Astrocyte (in vitro differentiated cells and primary cell): ENCODE measurements around the gene FABP3. TPM values are rescaled to one million over a fixed set of nuclear protein-coding genes. Genes with fewer than 3 reads are reported as not detected.
A peak's percentile ranks its signal among the peaks of the same experiment; 100 is the strongest.

Source experiments
- DNase-seq: peaks from one replicate; pipeline ENCODE4 v3.0.0-alpha.2; 2010; ENCODE audit warnings: low read depth
- FAIRE-seq: peaks from 2 replicates; lab custom pipeline; 2011; peaks lifted over from hg19 to GRCh38; lab: Jason Lieb, UNC
- H2AFZ ChIP-seq: 2 replicates; pipeline ENCODE4 v1.6.0; 2012; ENCODE audit warnings: low read depth, low read length, inconsistent platforms
- H3K27ac ChIP-seq: 2 replicates; pipeline ENCODE4 v1.5.1; 2011; ENCODE audit warnings: low read depth, low read length, inconsistent platforms
- H3K27me3 ChIP-seq: 2 replicates; pipeline ENCODE4 v1.6.0; 2011; ENCODE audit warnings: low read length, inconsistent platforms; ENCODE audit not compliant: insufficient read depth
- H3K36me3 ChIP-seq: 2 replicates; pipeline ENCODE4 v1.5.1; 2011; ENCODE audit warnings: low read length, inconsistent platforms; ENCODE audit not compliant: insufficient read depth
- H3K4me1 ChIP-seq: 2 replicates; pipeline ENCODE4 v1.5.1; 2011; ENCODE audit warnings: low read length, inconsistent platforms; ENCODE audit not compliant: insufficient read depth
- H3K4me2 ChIP-seq: 2 replicates; pipeline ENCODE4 v1.6.0; 2012; ENCODE audit warnings: low read length, inconsistent platforms
- H3K4me3 ChIP-seq: 2 replicates; pipeline ENCODE4 v1.5.1; 2011; ENCODE audit warnings: low read depth, mild to moderate bottlenecking, low read length, inconsistent platforms; ENCODE audit not compliant: insufficient read depth
- H3K79me2 ChIP-seq: 2 replicates; pipeline ENCODE4 v1.6.0; 2012; ENCODE audit warnings: mild to moderate bottlenecking, low read length, inconsistent platforms; ENCODE audit not compliant: insufficient read depth
- H3K9ac ChIP-seq: 2 replicates; pipeline ENCODE4 v1.6.0; 2012; ENCODE audit warnings: mild to moderate bottlenecking, low read length, inconsistent platforms
- H3K9me3 ChIP-seq: 2 replicates; pipeline ENCODE4 v1.5.1; 2012; ENCODE audit warnings: low read depth, mild to moderate bottlenecking, low read length, inconsistent platforms; ENCODE audit not compliant: insufficient read depth
- H4K20me1 ChIP-seq: 2 replicates; pipeline ENCODE4 v1.6.0; 2012; ENCODE audit warnings: low read length, inconsistent platforms; ENCODE audit not compliant: insufficient read depth
- H3K27ac Mint-ChIP-seq: one replicate; pipeline ENCODE4 v1.8.0; 2021; ENCODE audit warnings: mild to moderate bottlenecking, mixed read lengths; ENCODE audit not compliant: unreplicated experiment
- H3K27me3 Mint-ChIP-seq: one replicate; pipeline ENCODE4 v1.8.0; 2021; ENCODE audit warnings: low read depth, mixed read lengths; ENCODE audit not compliant: unreplicated experiment
- H3K36me3 Mint-ChIP-seq: one replicate; pipeline ENCODE4 v1.8.0; 2021; ENCODE audit warnings: low read depth, mixed read lengths; ENCODE audit not compliant: unreplicated experiment
- H3K4me1 Mint-ChIP-seq: one replicate; pipeline ENCODE4 v1.8.0; 2021; ENCODE audit warnings: low read depth, mixed read lengths; ENCODE audit not compliant: unreplicated experiment
- H3K4me3 Mint-ChIP-seq: one replicate; pipeline ENCODE4 v1.8.0; 2021; ENCODE audit warnings: mild to moderate bottlenecking, moderate library complexity, mixed read lengths; ENCODE audit not compliant: unreplicated experiment
- H3K9me3 Mint-ChIP-seq: one replicate; pipeline ENCODE4 v1.8.0; 2021; ENCODE audit warnings: mild to moderate bottlenecking, mixed read lengths; ENCODE audit not compliant: unreplicated experiment
- EZH2 ChIP-seq: IDR thresholded peaks from 2 replicates; pipeline ENCODE4 v1.6.1; 2012; ENCODE audit warnings: mild to moderate bottlenecking, low read length, inconsistent platforms; ENCODE audit not compliant: insufficient read depth
- total RNA-seq: library from RNA; stranded (reverse); gene quantifications from 2 replicates; pipeline ENCODE4 v1.2.1, GENCODE V29; 2021
- TF ChIP-seq, protein P1 (sequence below): IDR thresholded peaks from 2 replicates; pipeline ENCODE4 v1.5.1; 2011; ENCODE audit warnings: low read depth, mild to moderate bottlenecking, inconsistent platforms, low read length, moderate library complexity; ENCODE audit not compliant: insufficient read depth

FABP3 gene
- total RNA-seq, 1 donor from 2014 or later = 20.4 TPM

DNA sequence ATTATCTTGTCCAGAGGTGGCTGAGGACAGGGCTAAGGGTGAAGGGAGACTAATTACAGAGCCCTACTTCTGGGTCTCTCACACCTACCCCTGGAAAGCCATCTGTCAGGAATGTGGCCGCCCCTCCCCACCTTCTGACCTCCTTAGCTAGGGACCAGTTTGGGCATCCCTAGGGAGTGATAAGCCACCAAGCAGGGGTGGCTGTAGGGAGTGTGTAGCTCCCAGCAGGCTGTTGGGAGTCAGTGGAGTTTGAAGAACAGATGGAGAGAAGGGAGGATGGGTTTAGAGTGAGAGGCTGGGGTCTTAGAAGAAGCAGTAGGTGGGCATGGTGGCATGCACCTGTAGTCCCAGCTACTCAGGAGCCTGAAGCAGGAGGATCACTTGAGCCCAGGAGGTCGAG is 39.3 kb upstream of the FABP3 start:
- Histone ChIP-seq H3K27me3 (peaks cover 14% of the 10 kb centered on the region), H3K4me1 (peaks cover 14% of the 10 kb centered on the region), H2AFZ (no peak overlapping the region), H4K20me1 (peaks cover 10% of the 10 kb centered on the region), H3K27ac (no peak overlapping the region), H3K4me2 (peak overlapping the region; percentile 96), H3K36me3 (no peaks in the 10 kb centered on the region), H3K4me3 (no peak overlapping the region), H3K9ac (no peak overlapping the region), H3K9me3 (no peaks in the 10 kb centered on the region), H3K79me2 (peaks cover 6% of the 10 kb centered on the region)
- Mint-ChIP-seq H3K27me3 (peaks cover 40% of the 10 kb centered on the region), H3K4me1 (peaks cover 10% of the 10 kb centered on the region), H3K4me3 (peak overlapping the region; percentile 83), H3K36me3 (peaks cover 5% of the 10 kb centered on the region), H3K27ac (no peak overlapping the region), H3K9me3 (no peaks in the 10 kb centered on the region)
- no peak for TF ChIP-seq EZH2
- TF ChIP-seq, protein P1, sequence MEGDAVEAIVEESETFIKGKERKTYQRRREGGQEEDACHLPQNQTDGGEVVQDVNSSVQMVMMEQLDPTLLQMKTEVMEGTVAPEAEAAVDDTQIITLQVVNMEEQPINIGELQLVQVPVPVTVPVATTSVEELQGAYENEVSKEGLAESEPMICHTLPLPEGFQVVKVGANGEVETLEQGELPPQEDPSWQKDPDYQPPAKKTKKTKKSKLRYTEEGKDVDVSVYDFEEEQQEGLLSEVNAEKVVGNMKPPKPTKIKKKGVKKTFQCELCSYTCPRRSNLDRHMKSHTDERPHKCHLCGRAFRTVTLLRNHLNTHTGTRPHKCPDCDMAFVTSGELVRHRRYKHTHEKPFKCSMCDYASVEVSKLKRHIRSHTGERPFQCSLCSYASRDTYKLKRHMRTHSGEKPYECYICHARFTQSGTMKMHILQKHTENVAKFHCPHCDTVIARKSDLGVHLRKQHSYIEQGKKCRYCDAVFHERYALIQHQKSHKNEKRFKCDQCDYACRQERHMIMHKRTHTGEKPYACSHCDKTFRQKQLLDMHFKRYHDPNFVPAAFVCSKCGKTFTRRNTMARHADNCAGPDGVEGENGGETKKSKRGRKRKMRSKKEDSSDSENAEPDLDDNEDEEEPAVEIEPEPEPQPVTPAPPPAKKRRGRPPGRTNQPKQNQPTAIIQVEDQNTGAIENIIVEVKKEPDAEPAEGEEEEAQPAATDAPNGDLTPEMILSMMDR = no peak
- DNase-seq = no peak
- FAIRE-seq = no peak

DNA sequence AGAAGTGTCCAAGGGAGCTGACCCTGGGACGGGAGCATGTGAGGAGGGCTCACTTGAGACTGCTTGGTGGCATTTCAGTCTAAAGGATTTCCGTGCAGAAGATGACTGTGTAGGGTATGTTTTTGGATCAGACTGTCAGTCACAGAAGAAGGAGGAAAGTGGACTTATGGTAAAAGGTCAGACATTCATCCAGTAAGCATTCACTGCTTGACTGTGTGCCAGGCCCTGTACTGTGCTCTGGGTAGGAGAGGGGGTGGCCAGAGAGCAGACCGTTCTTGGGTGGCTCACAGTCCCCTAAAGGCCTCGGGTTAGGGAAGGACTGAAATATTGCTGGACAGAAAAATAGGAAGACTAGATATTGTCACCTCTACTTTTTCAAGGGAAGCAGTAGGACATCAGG is 38.0 kb upstream of the FABP3 start:
- Mint-ChIP-seq H3K36me3 (peaks cover 5% of the 10 kb centered on the region), H3K27me3 (peaks cover 40% of the 10 kb centered on the region), H3K4me1 (peaks cover 8% of the 10 kb centered on the region), H3K4me3 (peak overlapping the region; percentile 46), H3K9me3 (no peaks in the 10 kb centered on the region), H3K27ac (no peak overlapping the region)
- no peaks in the 10 kb centered on the region for H3K36me3 ChIP-seq
- H3K27ac ChIP-seq = no peak overlapping the region
- FAIRE-seq (no peak), DNase-seq (no peak)
- peaks cover 10% of the 10 kb centered on the region for H4K20me1 ChIP-seq
- H2AFZ ChIP-seq = no peak overlapping the region
- no peak overlapping the region for H3K9ac ChIP-seq
- H3K4me2 ChIP-seq = peak overlapping the region; percentile 25
- H3K27me3 ChIP-seq = peaks cover 14% of the 10 kb centered on the region
- H3K4me3 ChIP-seq = no peak overlapping the region
- peaks cover 14% of the 10 kb centered on the region for H3K4me1 ChIP-seq
- TF ChIP-seq EZH2 = no peak
- TF ChIP-seq, protein P1 = no peak
- no peaks in the 10 kb centered on the region for H3K9me3 ChIP-seq
- H3K79me2 ChIP-seq = peaks cover 6% of the 10 kb centered on the region

DNA sequence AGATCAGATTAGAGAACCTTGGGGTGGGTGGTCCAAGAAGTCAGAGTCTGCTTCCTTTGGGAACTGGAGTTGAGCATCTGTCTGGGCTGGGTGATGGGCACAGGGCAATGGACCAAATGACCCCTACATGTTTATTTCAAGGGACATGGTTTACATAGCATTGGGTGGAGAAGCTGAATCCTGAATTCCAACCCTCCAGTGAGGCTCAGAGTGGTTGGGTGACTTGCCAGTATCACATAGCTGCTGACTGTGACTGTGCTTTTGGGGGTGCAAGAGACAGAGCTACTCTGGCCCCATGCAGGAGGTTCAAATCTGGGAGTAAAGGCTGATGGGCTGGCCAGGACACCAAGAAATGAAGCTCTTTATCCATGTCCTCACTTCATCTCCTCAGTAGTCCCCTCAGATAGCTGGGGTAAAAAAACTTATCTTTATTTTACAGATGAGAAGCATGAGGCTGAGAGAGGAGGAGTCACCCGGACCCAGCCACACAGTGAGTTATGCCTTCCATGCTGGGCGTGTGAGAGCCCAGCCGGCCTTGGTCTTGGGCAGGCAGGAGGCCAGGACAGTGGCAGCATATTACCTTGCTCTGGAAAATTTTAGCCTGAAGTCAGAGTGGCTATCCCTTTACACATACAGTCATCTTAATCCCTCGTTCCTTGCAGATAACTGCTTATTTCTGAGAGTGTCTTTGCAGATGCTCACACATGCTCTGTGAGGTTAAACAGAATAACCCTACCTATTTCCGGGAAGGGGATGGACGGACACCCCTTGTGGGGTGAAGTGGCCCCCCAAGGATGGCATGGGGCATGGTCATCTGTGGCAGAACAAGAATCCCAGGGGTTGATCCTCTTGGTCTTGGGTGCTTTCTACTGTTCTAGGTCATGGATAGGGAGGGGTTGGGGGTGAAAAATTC is 37.3 kb upstream of the FABP3 start:
- H3K36me3 Mint-ChIP-seq = no peaks in the 10 kb centered on the region
- peaks cover 6% of the 10 kb centered on the region for H3K4me1 Mint-ChIP-seq
- FAIRE-seq (no peak), DNase-seq (no peak)
- Histone ChIP-seq H3K9me3 (no peaks in the 10 kb centered on the region), H3K4me3 (no peak overlapping the region), H3K4me1 (peaks cover 14% of the 10 kb centered on the region), H3K36me3 (no peaks in the 10 kb centered on the region), H2AFZ (no peak overlapping the region), H3K4me2 (peak overlapping the region; percentile 25), H3K27me3 (peaks cover 14% of the 10 kb centered on the region), H3K27ac (no peak overlapping the region), H3K9ac (no peak overlapping the region), H3K79me2 (peaks cover 6% of the 10 kb centered on the region), H4K20me1 (peaks cover 3% of the 10 kb centered on the region)
- H3K27me3 Mint-ChIP-seq = peaks cover 40% of the 10 kb centered on the region
- H3K9me3 Mint-ChIP-seq = no peaks in the 10 kb centered on the region
- no peak overlapping the region for H3K27ac Mint-ChIP-seq
- TF ChIP-seq EZH2 = no peak
- TF ChIP-seq, protein P1 = no peak
- no peak overlapping the region for H3K4me3 Mint-ChIP-seq
